Aorta (tissue), 5 donors: Measurements from ENCODE around the gene LHFPL3. TPM values are rescaled to one million over a fixed set of nuclear protein-coding genes. Genes with fewer than 3 reads are reported as not detected.
A peak's percentile ranks its signal among the peaks of the same experiment; 100 is the strongest.
"Not testable (repeated sequence)": the region's sequence is repeated elsewhere in the genome, so short reads cannot be mapped to it uniquely, and the experiment has no call there.

Source experiments
- ATAC-seq: fragments of 200-7000 bp; cut with Tn5 transposase; one replicate; pipeline ENCODE4 v1.9.1; 2022; ENCODE audit warnings: moderate library complexity; ENCODE audit not compliant: low FRiP score
- DNase-seq, 2 donors: peaks; one replicate each; pipeline ENCODE4 v3.0.0-alpha.2; 2020
- H3K27ac ChIP-seq, 2 donors: one replicate each; pipeline ENCODE4 v1.5.1; 2013; ENCODE audit warnings: low read length in 2 of 2, mild to moderate bottlenecking in 2 of 2, moderate library complexity in 2 of 2, control low read depth in 1 of 2, inconsistent platforms in 1 of 2, low read depth in 1 of 2
- H3K27me3 ChIP-seq, 2 donors: one replicate each; pipeline ENCODE4 v1.6.1; 2013; ENCODE audit warnings: control low read depth in 1 of 2, low read length in 1 of 2, mild to moderate bottlenecking in 1 of 2, moderate library complexity in 1 of 2; ENCODE audit not compliant: insufficient read depth in 2 of 2, control insufficient read depth in 1 of 2
- H3K36me3 ChIP-seq, 2 donors: one replicate each; pipeline ENCODE4 v1.6.1; 2013; ENCODE audit warnings: control low read depth in 1 of 2, low read length in 1 of 2, mild to moderate bottlenecking in 1 of 2; ENCODE audit not compliant: insufficient read depth in 2 of 2, control insufficient read depth in 1 of 2
- H3K4me1 ChIP-seq, 2 donors: one replicate each; pipeline ENCODE4 v1.6.1; 2013; ENCODE audit warnings: low read length in 2 of 2, control low read depth in 1 of 2, mild to moderate bottlenecking in 1 of 2, moderate library complexity in 1 of 2; ENCODE audit not compliant: insufficient read depth in 2 of 2, control insufficient read depth in 1 of 2
- H3K4me3 ChIP-seq, 2 donors: one replicate each; pipeline ENCODE4 v1.5.1; 2013; ENCODE audit warnings: low read length in 2 of 2, control low read depth in 1 of 2, mild to moderate bottlenecking in 1 of 2
- H3K9me3 ChIP-seq: one replicate; pipeline ENCODE4 v1.6.1; 2013; ENCODE audit warnings: mild to moderate bottlenecking, low read length; ENCODE audit not compliant: control insufficient read depth
- WGBS, 2 donors: extraction: QIAGEN DNeasy Blood & Tissue Kit; methylation state at CpG; one replicate each; pipeline ENCODE4 v1.1.7; 2013; 5-methylcytosine and 5-hydroxymethylcytosine counted together
- intact Hi-C, 2 donors: fragments of 100-400 bp; cut with DNase I; formaldehyde crosslinking; loops; one replicate each; pipeline versions ENCODE4 v1.14.2 to v1.15.0; 2022
- polyA plus RNA-seq, 2 donors: library from polyadenylated mRNA; stranded (reverse); fragments of 200-250 nt; gene quantifications; one replicate each; pipeline ENCODE4 v1.2.3, GENCODE V29; 2013
- total RNA-seq, 2 donors: library from RNA; stranded (reverse); fragmentation: NEBNext Ultra II Directional; extraction: Animal tissue kit (Norgen Biotek cat#: 25700); gene quantifications; one replicate each; pipeline ENCODE4 v1.2.1, GENCODE V29; 2021
- donor health status: healthy with polysubstance abuse.
- donor health status: Bipolar disorder and iron deficiency.
- donor health status: DM: no; HTN: no; CAD: no.
- donor health status: DM: no; HTN: no; CAD: no.
- donor health status: DM: yes; HTN: yes; CAD: no.

LHFPL3 gene
- total and polyA plus RNA-seq, 4 donors = not detected

DNA sequence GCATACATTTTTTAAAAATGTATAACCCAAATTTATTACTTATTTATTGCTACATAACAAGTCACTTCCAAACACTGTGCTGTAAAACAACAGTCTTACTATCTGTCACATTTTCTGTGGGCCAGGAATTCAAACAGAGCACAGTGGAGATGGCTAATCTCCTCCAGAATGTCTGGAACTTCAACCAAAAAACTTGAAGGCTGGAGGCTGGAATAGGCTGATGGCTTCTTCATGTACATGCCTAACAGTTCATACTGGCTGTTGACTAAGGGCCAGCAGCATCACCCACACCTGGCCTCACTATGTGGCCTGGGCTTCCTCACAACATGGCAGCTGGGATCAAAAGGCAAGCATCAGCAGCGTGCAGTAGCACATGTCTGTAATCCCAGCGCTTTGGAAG is 593.2 kb downstream of the LHFPL3 start:
- H3K27me3 ChIP-seq = no peaks in the 10 kb centered on the region
- H3K9me3 ChIP-seq = no peaks in the 10 kb centered on the region
- DNase-seq (no peak), ATAC-seq (no peak)
- H3K27ac ChIP-seq = no peak overlapping the region
- H3K4me1 ChIP-seq = no peaks in the 10 kb centered on the region
- intact Hi-C loops = loop anchor here (5.0 kb wide), 2 partner anchors 61 to 689 kb away; no protein-coding TSS in a partner anchor
- 97 to 100% methylated on average over 2 of the region's 2 CpGs for WGBS, 2 donors
- no peak overlapping the region for H3K4me3 ChIP-seq
- no peaks in the 10 kb centered on the region for H3K36me3 ChIP-seq

DNA sequence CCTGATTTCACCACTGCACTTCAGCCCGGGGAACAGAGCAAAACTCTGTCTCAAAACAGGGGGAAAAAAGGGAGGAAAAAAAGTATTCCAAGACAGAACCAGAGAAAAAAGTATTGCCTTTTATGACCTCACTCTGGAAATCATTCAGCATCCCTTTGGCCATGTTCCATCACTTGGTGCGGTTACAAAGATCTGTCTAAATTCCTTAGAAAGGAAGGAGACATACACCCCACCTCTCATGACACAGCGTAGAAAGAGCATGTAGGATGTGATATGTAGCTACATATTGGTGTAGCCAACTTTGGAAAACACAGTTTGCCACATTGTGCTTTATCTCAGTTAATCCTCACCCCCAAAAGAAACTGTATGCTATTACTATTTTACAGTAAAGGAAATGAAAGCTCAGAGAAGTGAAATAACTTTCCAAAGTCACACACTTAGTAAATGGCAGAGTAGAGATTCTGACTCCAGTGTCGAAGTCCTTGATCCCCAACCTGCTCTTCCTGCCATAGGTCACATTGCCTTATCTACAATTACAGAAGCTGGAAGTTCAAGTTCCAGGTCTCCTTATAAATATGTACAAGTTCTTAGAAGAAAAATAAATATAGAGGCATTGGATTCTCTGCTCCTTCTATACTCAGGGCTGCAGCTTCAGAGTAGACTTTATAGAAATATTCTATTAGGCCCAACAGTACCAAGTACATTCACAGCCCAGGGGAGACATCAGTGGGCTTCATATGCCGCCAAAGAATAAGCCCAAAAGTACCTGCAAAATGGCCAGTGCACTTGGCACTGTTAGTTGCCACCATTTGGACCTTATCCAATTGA is 594.0 kb downstream of the LHFPL3 start:
- Histone ChIP-seq H3K27me3 (no peaks in the 10 kb centered on the region), H3K9me3 (no peaks in the 10 kb centered on the region), H3K4me3 (no peak overlapping the region), H3K4me1 (no peaks in the 10 kb centered on the region), H3K27ac (no peak overlapping the region), H3K36me3 (no peaks in the 10 kb centered on the region)
- no peak for DNase-seq
- no peak for ATAC-seq
- 26 to 28% methylated on average over 5 of the region's 5 CpGs for WGBS, 2 donors
- intact Hi-C loops = loop anchor here (5.0 kb wide), 2 partner anchors 60 to 690 kb away; no protein-coding TSS in a partner anchor

DNA sequence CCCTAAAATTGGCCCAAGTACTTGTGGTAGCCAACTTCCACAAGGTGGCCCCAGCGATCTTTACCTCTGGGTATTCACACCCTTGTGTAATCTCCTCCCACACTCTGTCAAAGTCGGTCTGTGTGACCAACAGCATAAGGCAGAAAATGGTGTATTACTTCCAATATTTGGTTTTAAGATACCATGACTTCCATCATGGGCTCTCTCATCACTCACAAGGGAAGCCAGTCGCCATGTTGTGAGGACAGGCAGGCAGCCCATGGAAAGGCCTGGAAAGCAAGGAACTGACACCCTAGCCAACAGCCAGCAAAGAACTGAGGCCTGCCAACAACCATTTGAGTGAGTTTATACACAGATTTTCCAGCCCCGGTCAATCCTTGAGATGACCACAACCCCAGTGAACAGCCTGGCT is 594.6 kb downstream of the LHFPL3 start:
- H3K4me1 ChIP-seq = no peaks in the 10 kb centered on the region
- H3K27ac ChIP-seq = peak overlapping the region in 1 of 2 donors; percentile 52
- WGBS, 2 donors = 5 to 6% methylated on average over 4 of the region's 4 CpGs
- H3K9me3 ChIP-seq = no peaks in the 10 kb centered on the region
- intact Hi-C loops = loop anchor here (5.0 kb wide), 2 partner anchors 59 to 691 kb away; no protein-coding TSS in a partner anchor
- no peaks in the 10 kb centered on the region for H3K36me3 ChIP-seq
- peak; percentile 82 to 85 for DNase-seq
- ATAC-seq = peak; percentile 90
- H3K4me3 ChIP-seq = no peak overlapping the region
- no peaks in the 10 kb centered on the region for H3K27me3 ChIP-seq

DNA sequence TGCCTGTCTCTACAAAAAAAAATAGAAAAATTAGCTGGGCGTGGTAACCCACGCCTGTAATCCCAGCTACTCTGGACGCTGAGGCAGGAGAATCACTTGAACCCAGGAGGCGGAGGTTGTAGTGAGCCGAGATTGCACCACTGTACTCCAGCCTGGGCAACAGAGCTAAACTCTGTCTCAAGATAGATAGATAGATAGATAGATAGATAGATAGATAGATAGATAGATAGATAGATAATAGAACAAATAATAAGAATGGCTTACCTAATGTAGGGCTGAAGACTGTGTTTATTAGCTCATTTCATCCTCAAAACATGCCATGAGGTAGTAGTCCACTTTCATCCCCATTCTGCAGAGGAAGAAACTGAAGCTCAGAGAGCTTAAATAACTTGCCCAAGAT is 597.8 kb downstream of the LHFPL3 start:
- H3K4me1 ChIP-seq, H3K27me3 ChIP-seq, DNase-seq, H3K36me3 ChIP-seq, H3K4me3 ChIP-seq, H3K9me3 ChIP-seq, H3K27ac ChIP-seq, intact Hi-C loops, ATAC-seq: not testable (repeated sequence)
- 93 to 97% methylated on average over 5 of the region's 5 CpGs for WGBS, 2 donors

DNA sequence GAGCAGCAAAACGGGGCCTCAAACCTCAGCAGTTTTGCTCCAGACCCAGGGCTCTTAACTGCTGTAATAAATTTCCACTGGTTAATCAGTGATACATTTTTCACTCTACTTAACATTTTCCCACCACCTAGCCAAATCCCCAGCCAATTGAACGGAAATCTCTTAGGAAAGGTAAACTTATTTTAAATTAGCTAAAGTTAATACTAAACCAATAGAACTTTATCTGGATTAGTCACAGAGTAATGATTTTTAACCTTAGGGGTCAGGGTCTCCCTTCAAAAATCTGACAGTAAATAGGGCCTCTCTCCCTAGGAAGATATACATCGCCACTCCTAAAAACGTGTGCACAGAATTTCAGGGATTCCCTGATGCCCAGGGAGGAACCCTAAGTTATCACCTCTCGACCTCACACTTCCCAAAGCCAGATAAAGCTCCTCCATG is 598.2 kb downstream of the LHFPL3 start:
- DNase-seq (no peak), ATAC-seq (no peak)
- no peaks in the 10 kb centered on the region for H3K9me3 ChIP-seq
- intact Hi-C loops = no loop called here
- no peaks in the 10 kb centered on the region for H3K36me3 ChIP-seq
- H3K4me3 ChIP-seq = no peak overlapping the region
- no peaks in the 10 kb centered on the region for H3K27me3 ChIP-seq
- 82 to 87% methylated on average over 5 of the region's 5 CpGs for WGBS, 2 donors
- no peaks in the 10 kb centered on the region for H3K4me1 ChIP-seq
- no peak overlapping the region for H3K27ac ChIP-seq

DNA sequence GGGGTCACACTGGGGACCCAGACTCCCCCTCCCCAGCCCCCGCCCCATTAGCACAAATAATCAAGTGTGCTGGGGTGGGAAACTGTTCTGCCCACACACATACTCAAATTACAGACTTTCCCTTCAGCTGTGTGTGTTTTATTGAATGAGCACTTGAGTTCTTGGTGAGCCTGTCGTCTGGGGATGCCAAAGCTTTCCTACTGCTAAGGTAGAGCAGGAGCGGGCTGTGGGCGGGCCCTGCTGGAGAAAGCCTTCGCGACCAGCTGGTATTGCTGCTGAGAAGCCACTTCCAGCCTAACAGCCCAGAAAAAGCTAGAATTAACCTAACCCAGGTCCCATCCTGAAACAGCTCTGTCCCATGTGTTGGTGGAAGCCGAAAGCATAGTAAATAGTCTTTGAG is 598.7 kb downstream of the LHFPL3 start:
- no peak for DNase-seq
- H3K4me1 ChIP-seq = no peaks in the 10 kb centered on the region
- 81 to 85% methylated on average over 7 of the region's 7 CpGs for WGBS, 2 donors
- ATAC-seq = no peak
- no peaks in the 10 kb centered on the region for H3K36me3 ChIP-seq
- H3K27me3 ChIP-seq = no peaks in the 10 kb centered on the region
- H3K9me3 ChIP-seq = no peaks in the 10 kb centered on the region
- H3K4me3 ChIP-seq = no peak overlapping the region
- H3K27ac ChIP-seq = no peak overlapping the region
- intact Hi-C loops = no loop called here

DNA sequence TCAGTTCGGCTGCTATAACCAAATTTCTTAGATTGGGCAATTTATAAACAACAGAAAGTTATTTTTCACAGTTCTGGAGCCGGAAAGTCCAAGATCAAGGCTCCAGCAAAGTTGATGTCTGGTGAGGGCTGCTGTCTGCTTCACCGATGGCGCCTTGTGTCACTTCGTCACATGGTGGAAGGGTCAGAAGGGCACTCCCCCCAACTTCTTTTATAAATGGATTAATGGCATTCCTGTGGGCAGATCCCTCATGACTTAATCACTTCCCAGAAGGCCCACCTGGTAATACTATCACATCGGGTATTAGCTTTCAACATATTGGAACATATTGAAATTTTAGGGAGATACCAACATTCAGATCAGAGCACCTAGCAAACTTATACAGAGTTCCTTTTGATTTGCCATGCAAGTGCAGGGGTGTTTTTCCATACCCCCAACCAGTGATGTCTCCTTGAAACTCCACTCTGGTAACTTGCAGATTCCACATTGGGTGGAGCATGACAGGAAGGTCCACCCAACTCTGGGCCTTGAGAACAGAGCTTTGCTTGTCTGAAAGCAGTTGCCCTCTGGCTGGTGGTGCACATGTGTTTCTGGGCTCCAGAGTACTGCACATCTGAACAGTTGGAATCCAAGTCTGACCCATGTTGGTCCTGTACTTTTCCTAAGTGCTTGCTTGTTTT is 600.5 kb downstream of the LHFPL3 start:
- ATAC-seq (no peak), DNase-seq (no peak)
- no peaks in the 10 kb centered on the region for H3K4me1 ChIP-seq
- intact Hi-C loops = no loop called here
- no peak overlapping the region for H3K27ac ChIP-seq
- no peak overlapping the region for H3K4me3 ChIP-seq
- 94 to 97% methylated on average over 6 of the region's 6 CpGs for WGBS, 2 donors
- H3K36me3 ChIP-seq = no peaks in the 10 kb centered on the region
- no peaks in the 10 kb centered on the region for H3K9me3 ChIP-seq
- H3K27me3 ChIP-seq = no peaks in the 10 kb centered on the region

DNA sequence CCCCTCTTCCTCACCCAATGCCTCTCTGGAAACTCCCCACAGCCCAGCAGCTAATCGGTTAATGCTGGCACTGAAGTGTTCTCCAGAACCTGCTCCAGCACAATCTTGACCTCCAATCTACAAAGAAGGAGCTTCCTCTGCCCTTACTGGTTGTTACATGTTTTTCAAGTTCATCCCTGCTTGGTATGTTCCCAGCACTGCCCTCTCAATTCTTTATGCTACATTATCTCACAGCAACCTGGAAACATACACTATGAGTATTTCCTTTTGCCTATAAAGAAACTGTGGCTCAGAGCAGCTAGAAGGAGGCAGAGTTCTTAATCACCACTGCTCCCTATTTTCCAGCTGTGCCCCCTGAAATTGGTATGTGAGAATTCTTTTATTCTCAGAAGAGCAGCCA is 601.5 kb downstream of the LHFPL3 start:
- intact Hi-C loops = no loop called here
- DNase-seq = no peak
- WGBS, 2 donors = 89 to 91% methylated on average over 1 of the region's 1 CpG

More for the DNA sequence above, 601.5 kb downstream of the LHFPL3 start:
- H3K36me3 ChIP-seq = no peaks in the 10 kb centered on the region
- H3K4me3 ChIP-seq = no peak overlapping the region
- no peak overlapping the region for H3K27ac ChIP-seq
- H3K9me3 ChIP-seq = no peaks in the 10 kb centered on the region
- ATAC-seq = no peak
- H3K4me1 ChIP-seq = no peaks in the 10 kb centered on the region
- H3K27me3 ChIP-seq = no peaks in the 10 kb centered on the region
